SU-DHL-6 (cell line): Measurements from ENCODE around the gene SAMD14.

Source experiments
- H2AFZ ChIP-seq: fragments of 200-600 bp; sonication (generic); 2 replicates; pipeline ENCODE4 v1.6.1; 2014; ENCODE audit warnings: low read depth, mild to moderate bottlenecking, moderate library complexity, mixed read lengths, antibody characterized with exemption, low read length; ENCODE audit not compliant: severe bottlenecking
- H3F3A ChIP-seq: fragments of 200-600 bp; shearing (Covaris generic); 2 replicates; pipeline ENCODE4 v1.6.0; 2016; ENCODE audit warnings: antibody characterized with exemption, mild to moderate bottlenecking; ENCODE audit not compliant: insufficient read depth
- H3K27ac ChIP-seq: fragments of 200-600 bp; sonication (generic); 2 replicates; pipeline ENCODE4 v1.5.1; 2016; ENCODE audit warnings: low read depth, mild to moderate bottlenecking, low read length, moderate library complexity, mixed read lengths
- H3K27me3 ChIP-seq: fragments of 200-600 bp; sonication (generic), shearing (Covaris generic); 2 replicates; pipeline ENCODE4 v1.6.0; 2014; ENCODE audit warnings: mild to moderate bottlenecking, low read length
- H3K36me3 ChIP-seq: fragments of 200-600 bp; sonication (generic); 2 replicates; pipeline ENCODE4 v1.6.1; 2014; ENCODE audit warnings: mild to moderate bottlenecking, low read length, mixed read lengths
- H3K4me2 ChIP-seq: fragments of 300-600, 200-600 bp; shearing (Covaris generic), sonication (generic); 2 replicates; pipeline ENCODE4 v1.6.0; 2014; ENCODE audit warnings: low read length, low read depth, mild to moderate bottlenecking; ENCODE audit not compliant: poor library complexity, severe bottlenecking
- H3K4me3 ChIP-seq: fragments of 200-600 bp; sonication (generic); 2 replicates; pipeline ENCODE4 v1.5.1; 2014; ENCODE audit warnings: antibody characterized with exemption, low read length, mild to moderate bottlenecking, mixed read lengths; ENCODE audit not compliant: insufficient read depth, poor library complexity, severe bottlenecking
- H3K79me2 ChIP-seq: fragments of 200-600 bp; sonication (generic); 2 replicates; pipeline ENCODE4 v1.6.1; 2014; ENCODE audit warnings: mild to moderate bottlenecking, low read length, moderate library complexity; ENCODE audit not compliant: insufficient read depth
- H3K9ac ChIP-seq: fragments of 200-600 bp; sonication (generic); 2 replicates; pipeline ENCODE4 v1.7.0; 2014; ENCODE audit warnings: mild to moderate bottlenecking, low read length
- H3K9me2 ChIP-seq: fragments of 200-600 bp; sonication (generic); replicated peaks from 2 replicates; pipeline ENCODE4 v1.6.1; 2014; ENCODE audit warnings: low read length; ENCODE audit not compliant: insufficient read depth
- H3K9me3 ChIP-seq: fragments of 200-600 bp; sonication (generic); 2 replicates; pipeline ENCODE4 v1.6.1; 2014; ENCODE audit warnings: low read length, mixed read lengths; ENCODE audit not compliant: insufficient read depth
- H4K20me1 ChIP-seq: fragments of 200-600 bp; sonication (generic); 2 replicates; pipeline ENCODE4 v1.6.1; 2014; ENCODE audit warnings: low read depth, mild to moderate bottlenecking, antibody characterized with exemption, low read length, moderate library complexity, mixed read lengths
- CTCF ChIP-seq: fragments of 200-600 bp; sonication (generic); IDR thresholded peaks from one replicate; pipeline ENCODE4 v1.5.1; 2017; ENCODE audit warnings: antibody characterized with exemption, mild to moderate bottlenecking, low read length, moderate library complexity; ENCODE audit not compliant: insufficient read depth, poor library complexity, severe bottlenecking
- EZH2phosphoT487 ChIP-seq: fragments of 200-600 bp; sonication (generic), shearing (Covaris generic); conservative IDR thresholded peaks from 2 replicates; pipeline ENCODE4 v1.6.1; 2018; ENCODE audit warnings: mild to moderate bottlenecking, antibody characterized with exemption, low read length, moderate library complexity, mixed read lengths

Gene SAMD14

DNA sequence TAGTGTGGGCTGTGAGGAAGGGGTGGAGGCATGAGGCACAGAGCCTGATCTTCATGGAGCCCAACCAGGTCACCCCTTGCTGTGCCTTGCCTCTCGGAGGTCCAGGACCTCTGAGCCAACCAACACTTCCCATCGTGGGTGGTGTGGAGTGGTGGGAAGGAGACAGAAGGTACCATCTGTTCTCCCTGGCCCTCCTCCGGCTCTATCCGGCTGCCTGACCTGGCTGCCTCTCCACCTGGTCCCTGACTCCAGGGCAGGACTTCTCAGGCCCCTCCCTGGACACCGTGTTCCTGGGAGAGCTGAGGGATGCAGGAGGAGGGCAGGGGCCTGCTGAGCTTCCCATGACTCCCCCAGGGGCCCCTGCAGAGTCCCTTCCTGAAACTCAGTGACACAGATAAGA lies 31.0 kb downstream of the SAMD14 start:
- TF ChIP-seq CTCF (no peak), EZH2phosphoT487 (no peak)
- Histone ChIP-seq H3K27ac (no peak overlapping the region), H3K9me3 (no peaks in the 10 kb centered on the region), H3K4me2 (no peak overlapping the region), H3K9ac (no peak overlapping the region), H3K4me3 (no peak overlapping the region), H3K36me3 (no peaks in the 10 kb centered on the region), H4K20me1 (no peaks in the 10 kb centered on the region), H2AFZ (no peak overlapping the region), H3K27me3 (no peaks in the 10 kb centered on the region), H3F3A (no peaks in the 10 kb centered on the region), H3K79me2 (no peaks in the 10 kb centered on the region), H3K9me2 (no peaks in the 10 kb centered on the region)

DNA sequence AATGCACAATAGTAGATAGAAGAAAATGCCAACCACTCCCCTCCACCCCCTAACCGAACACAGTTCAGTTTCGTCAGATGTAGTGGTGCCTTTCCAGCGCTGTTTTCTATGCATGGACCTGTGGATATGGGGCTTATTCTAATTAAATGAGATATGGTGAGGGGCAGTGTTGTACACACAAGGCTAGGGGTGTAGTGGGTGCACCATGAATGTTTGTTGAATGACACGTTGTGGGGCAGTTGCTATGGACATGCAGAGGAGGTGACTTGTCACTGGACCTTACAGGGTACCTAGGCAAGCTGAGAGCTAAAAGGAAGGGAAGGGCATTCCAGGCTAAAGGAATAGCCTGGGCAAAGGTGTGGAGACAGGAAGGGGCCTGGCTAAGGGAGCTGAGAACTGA lies 31.4 kb downstream of the SAMD14 start:
- no peak overlapping the region for H3K27ac ChIP-seq
- no peak overlapping the region for H3K4me2 ChIP-seq
- no peak for TF ChIP-seq EZH2phosphoT487
- no peak for TF ChIP-seq CTCF
- H4K20me1 ChIP-seq = no peaks in the 10 kb centered on the region
- no peaks in the 10 kb centered on the region for H3K9me2 ChIP-seq
- H3F3A ChIP-seq = no peaks in the 10 kb centered on the region
- H3K79me2 ChIP-seq = no peaks in the 10 kb centered on the region
- no peak overlapping the region for H2AFZ ChIP-seq
- H3K9ac ChIP-seq = no peak overlapping the region
- no peaks in the 10 kb centered on the region for H3K36me3 ChIP-seq
- no peak overlapping the region for H3K4me3 ChIP-seq
- no peaks in the 10 kb centered on the region for H3K9me3 ChIP-seq
- H3K27me3 ChIP-seq = no peaks in the 10 kb centered on the region

- Histone ChIP-seq H3K79me2 (no peaks in the 10 kb centered on the region), H3K9ac (no peak overlapping the region), H3K9me2 (no peaks in the 10 kb centered on the region), H4K20me1 (no peaks in the 10 kb centered on the region), H2AFZ (no peak overlapping the region), H3K27ac (no peak overlapping the region), H3K9me3 (no peaks in the 10 kb centered on the region), H3K4me2 (no peak overlapping the region), H3F3A (no peaks in the 10 kb centered on the region), H3K36me3 (no peaks in the 10 kb centered on the region), H3K4me3 (no peak overlapping the region), H3K27me3 (no peaks in the 10 kb centered on the region)
- TF ChIP-seq CTCF (no peak), EZH2phosphoT487 (no peak)
These were observed 32.0 kb downstream of the SAMD14 start for GRCh38 chr17:50097926-50098325.

GRCh38 chr17:50097455-50097854 lies 32.5 kb downstream of the SAMD14 start:
- H4K20me1 ChIP-seq = no peaks in the 10 kb centered on the region
- no peak overlapping the region for H3K4me2 ChIP-seq
- no peak overlapping the region for H3K4me3 ChIP-seq
- no peaks in the 10 kb centered on the region for H3K36me3 ChIP-seq
- H3K27ac ChIP-seq = no peak overlapping the region
- H2AFZ ChIP-seq = no peak overlapping the region
- no peak overlapping the region for H3K9ac ChIP-seq
- no peaks in the 10 kb centered on the region for H3K9me2 ChIP-seq
- TF ChIP-seq EZH2phosphoT487 (no peak), CTCF (no peak)
- H3F3A ChIP-seq = no peaks in the 10 kb centered on the region
- no peaks in the 10 kb centered on the region for H3K9me3 ChIP-seq
- no peaks in the 10 kb centered on the region for H3K27me3 ChIP-seq
- H3K79me2 ChIP-seq = no peaks in the 10 kb centered on the region
